Stromal cell of bone marrow (primary cell): Measurements from ENCODE around the gene KRT73.

ENCODE experiments used
- DNase-seq: peaks from one replicate; pipeline ENCODE4 v3.0.0-alpha.2; 2012; ENCODE audit warnings: low read depth

KRT73 gene

DNA sequence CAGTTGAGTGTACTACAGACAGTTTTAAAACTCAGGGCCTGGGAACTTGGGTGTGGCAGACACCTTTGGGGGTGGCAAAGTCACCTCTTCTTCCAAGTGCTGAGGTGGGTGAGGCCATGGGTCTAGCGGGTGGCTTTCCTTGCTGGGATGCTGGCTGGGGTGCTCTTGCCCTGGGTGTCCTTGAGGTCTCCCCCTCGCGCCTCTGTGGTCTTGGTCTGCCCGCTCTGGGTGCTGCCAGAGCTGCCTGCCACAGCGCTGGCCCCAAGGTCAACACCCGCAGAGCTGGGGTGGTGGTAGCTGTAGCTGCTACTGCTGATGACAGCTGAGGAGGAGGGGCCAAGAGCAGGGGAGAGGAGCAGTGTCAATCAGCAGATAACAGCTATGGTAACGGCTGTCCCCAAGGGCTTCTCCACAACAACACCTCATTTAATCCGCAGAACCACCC lies 51.5 kb downstream of the KRT73 start:
- DNase-seq = no peak

DNA sequence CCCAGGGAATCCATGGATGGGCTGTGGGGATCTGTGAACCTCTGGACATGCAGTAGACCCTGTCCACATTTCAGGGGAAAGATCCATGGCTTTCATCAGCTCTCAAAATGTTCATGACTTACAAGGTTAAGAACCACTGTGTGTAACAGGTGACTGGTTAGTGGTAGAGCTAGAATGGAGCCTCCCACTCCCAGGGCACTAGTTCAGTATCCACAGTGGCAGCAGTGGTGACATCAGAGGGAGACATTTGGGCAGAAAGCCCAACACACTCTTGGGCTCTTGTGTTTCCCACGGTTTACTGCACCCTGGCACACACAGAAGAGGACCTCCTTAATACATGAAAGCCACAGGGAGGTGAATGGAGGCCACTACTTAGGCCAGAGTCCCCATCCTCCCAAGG lies 53.8 kb downstream of the KRT73 start:
- no peak for DNase-seq

DNA sequence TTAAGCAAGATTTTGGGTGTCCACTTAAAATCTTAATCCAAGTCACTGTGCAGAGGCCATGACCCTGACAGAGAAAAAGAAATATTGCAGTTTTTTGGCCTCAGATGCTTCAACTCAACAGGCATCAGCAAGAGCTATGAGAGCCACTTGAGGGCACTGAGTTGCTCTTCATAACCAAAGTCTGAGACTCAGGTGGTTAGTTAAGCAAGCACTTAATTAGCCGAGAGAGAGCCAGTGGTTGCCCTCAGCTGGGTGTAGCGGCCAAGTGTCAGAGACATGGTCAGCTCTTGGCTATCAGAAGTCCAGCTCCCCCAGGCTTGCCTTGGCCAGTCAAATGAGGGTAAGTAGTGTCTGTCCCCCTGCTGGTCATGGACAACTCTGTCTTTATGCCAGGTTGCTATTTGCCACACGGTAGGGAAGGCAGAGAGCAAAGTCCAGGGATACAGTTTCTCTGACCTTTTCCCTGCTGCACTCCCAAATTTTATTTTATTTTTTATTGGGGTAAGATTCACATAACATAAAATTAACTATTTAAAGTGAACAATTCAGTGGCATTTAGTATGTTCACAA lies 56.4 kb downstream of the KRT73 start:
- DNase-seq = no peak

DNA sequence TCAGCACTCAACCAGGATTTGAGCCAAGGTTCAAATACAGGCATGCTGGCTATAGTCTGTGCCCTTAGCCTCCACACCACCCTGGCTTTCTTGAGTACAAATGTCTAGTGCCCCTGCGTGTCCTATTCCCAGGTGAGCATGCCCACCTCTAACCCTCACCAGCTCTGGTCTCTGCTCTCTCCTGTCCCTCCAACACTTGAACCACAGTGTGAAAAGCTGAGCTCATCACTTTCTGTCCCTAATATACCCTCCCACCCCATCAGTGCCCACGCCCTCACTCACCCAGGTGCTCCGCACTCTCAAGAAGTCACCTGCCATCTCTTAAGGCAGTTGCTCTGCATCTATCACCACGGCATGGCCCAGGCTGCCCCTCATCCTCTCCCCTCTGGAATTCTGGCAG lies 58.4 kb downstream of the KRT73 start:
- no peak for DNase-seq

DNA sequence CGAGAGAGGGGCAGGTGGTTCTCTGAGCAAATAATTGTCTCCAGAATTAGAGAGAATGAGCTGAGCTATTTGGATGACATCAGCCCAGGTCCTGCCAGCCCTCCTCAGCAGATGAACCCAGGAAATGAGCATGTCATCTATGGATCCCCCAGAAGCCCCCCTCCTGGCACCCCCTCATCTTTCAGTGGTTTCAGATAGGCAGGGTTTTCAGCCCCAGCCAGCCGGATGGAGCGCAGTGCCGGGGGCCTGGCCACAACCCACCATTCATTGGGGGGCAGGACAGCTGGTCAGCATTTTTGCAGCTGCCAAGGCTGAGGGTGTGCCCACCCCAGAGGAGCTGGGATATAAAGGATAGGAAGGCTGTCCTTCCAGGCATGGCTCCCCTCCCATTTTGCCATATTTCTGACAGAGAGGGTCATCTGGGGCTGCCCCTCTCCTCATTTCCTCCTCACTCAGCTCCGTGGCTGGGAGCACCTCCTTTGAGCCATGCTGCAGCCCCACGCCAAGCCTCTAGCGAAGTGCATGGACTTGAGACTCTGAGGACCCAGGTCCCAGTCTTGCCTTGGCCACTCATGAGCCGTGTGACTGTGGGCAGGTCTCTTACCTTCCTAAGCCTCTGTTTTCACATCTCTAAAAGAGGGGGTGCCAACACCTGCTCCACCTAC lies 59.4 kb downstream of the KRT73 start:
- no peak for DNase-seq
